Right hindlimb (tissue), 1 donor: Measurements from ENCODE around the gene KRTAP19-8.
A peak's percentile ranks its signal among the peaks of the same experiment; 100 is the strongest.

Experiments used
- DNase-seq: peaks from one replicate; pipeline ENCODE4 v3.0.0-alpha.2; 2018

The KRTAP19-8 gene

GRCh38 chr21:31038376-31038775, at the start of gene KRTAP19-8:
KRTAP19-8 (minus strand) TSS chr21:31038476; CDS start chr21:31038443, 33 bp downstream.
- DNase-seq: no peak

- no peak for DNase-seq
Measured at GRCh38 chr21:31087639-31088473, 49.6 kb upstream of the KRTAP19-8 start.

- DNase-seq: no peak
Measured at GRCh38 chr21:31084689-31085088, 46.4 kb upstream of the KRTAP19-8 start.

- no peak for DNase-seq
Measured at GRCh38 chr21:31078796-31079195, 40.5 kb upstream of the KRTAP19-8 start.

GRCh38 chr21:31078216-31078615, 39.9 kb upstream of the KRTAP19-8 start:
- no peak for DNase-seq

- DNase-seq: no peak
Measured at GRCh38 chr21:31075848-31076247, 37.6 kb upstream of the KRTAP19-8 start.

- no peak for DNase-seq
Measured at GRCh38 chr21:31072533-31072932, 34.3 kb upstream of the KRTAP19-8 start.

GRCh38 chr21:31064803-31065202, 26.5 kb upstream of the KRTAP19-8 start:
- no peak for DNase-seq

GRCh38 chr21:31052489-31053142, 14.3 kb upstream of the KRTAP19-8 start:
- no peak for DNase-seq

- DNase-seq: no peak
Measured at GRCh38 chr21:31050577-31051157, 12.4 kb upstream of the KRTAP19-8 start.

GRCh38 chr21:31045841-31046240, 7.6 kb upstream of the KRTAP19-8 start:
- DNase-seq: no peak

- DNase-seq: peak; percentile 41
Measured at GRCh38 chr21:31043471-31043870, 5.2 kb upstream of the KRTAP19-8 start.

GRCh38 chr21:31042080-31042464, 3.8 kb upstream of the KRTAP19-8 start:
- no peak for DNase-seq

- DNase-seq: no peak
Measured at GRCh38 chr21:31041295-31042079, 3.2 kb upstream of the KRTAP19-8 start.

GRCh38 chr21:31034378-31034777, 3.9 kb downstream of the KRTAP19-8 start:
- no peak for DNase-seq

- DNase-seq: no peak
Measured at GRCh38 chr21:31030367-31031106, 7.7 kb downstream of the KRTAP19-8 start.

- DNase-seq: no peak
Measured at GRCh38 chr21:31023680-31024079, 14.6 kb downstream of the KRTAP19-8 start.

GRCh38 chr21:31022306-31022705, 16.0 kb downstream of the KRTAP19-8 start:
- DNase-seq: no peak

GRCh38 chr21:31018232-31018631, 20.0 kb downstream of the KRTAP19-8 start:
- no peak for DNase-seq

- no peak for DNase-seq
Measured at GRCh38 chr21:31014891-31015290, 23.4 kb downstream of the KRTAP19-8 start.

- DNase-seq: no peak
Measured at GRCh38 chr21:31012133-31013089, 25.9 kb downstream of the KRTAP19-8 start.
